ENCODE data around the gene SLC6A9.

Gene SLC6A9

GRCh38 chr1:43976890-43977289 is 54.4 kb downstream of the SLC6A9 start:
- TF ChIP-seq MAX (IDR thresholded peaks at IDR 0.05; ENCODE audit: low read depth, low read length) (no peak), POLR2A (IDR thresholded peaks at IDR 0.05; ENCODE audit: extremely low read depth, insufficient read length) (no peak), CTCF (IDR thresholded peaks at IDR 0.05; ENCODE audit: low read depth, low read length) (no peak), MYC (IDR thresholded peaks at IDR 0.05; ENCODE audit: low read depth, low read length) (no peak)
- peak overlapping the region; percentile 91 for H3K4me3 ChIP-seq (ENCODE audit: low read depth, low read length)
- DNase-seq (ENCODE audit: low read depth): no peak

GRCh38 chr1:43976045-43976444 is 55.2 kb downstream of the SLC6A9 start:
- TF ChIP-seq MYC (IDR thresholded peaks at IDR 0.05; ENCODE audit: low read depth, low read length): no peak
- no peak for TF ChIP-seq MAX (IDR thresholded peaks at IDR 0.05; ENCODE audit: low read depth, low read length)
- no peak for TF ChIP-seq CTCF (IDR thresholded peaks at IDR 0.05; ENCODE audit: low read depth, low read length)
- TF ChIP-seq POLR2A (IDR thresholded peaks at IDR 0.05; ENCODE audit: extremely low read depth, insufficient read length): no peak
- no peak for DNase-seq (ENCODE audit: low read depth)
- peak overlapping the region; percentile 91 for H3K4me3 ChIP-seq (ENCODE audit: low read depth, low read length)

- peak overlapping the region; percentile 91 for H3K4me3 ChIP-seq (ENCODE audit: low read depth, low read length)
- TF ChIP-seq MYC (IDR thresholded peaks at IDR 0.05; ENCODE audit: low read depth, low read length) (peak; percentile 38), POLR2A (IDR thresholded peaks at IDR 0.05; ENCODE audit: extremely low read depth, insufficient read length) (no peak), MAX (IDR thresholded peaks at IDR 0.05; ENCODE audit: low read depth, low read length) (no peak)
- peak; percentile 85 for DNase-seq (ENCODE audit: low read depth)
These were observed 55.9 kb downstream of the SLC6A9 start for GRCh38 chr1:43975249-43975961.

GRCh38 chr1:43974443-43975248 is 56.6 kb downstream of the SLC6A9 start, which contains the start of gene ATP6V0B:
ATP6V0B (plus strand) TSS chr1:43974960; CDS start chr1:43975041, 81 bp downstream.
- peak; percentile 96 for DNase-seq (ENCODE audit: low read depth)
- H3K4me3 ChIP-seq (ENCODE audit: low read depth, low read length): peak within 1 kb of the TSS; percentile 91
- peak; percentile 88 for TF ChIP-seq MYC (IDR thresholded peaks at IDR 0.05; ENCODE audit: low read depth, low read length)
- TF ChIP-seq CTCF (IDR thresholded peaks at IDR 0.05; ENCODE audit: low read depth, low read length): no peak
- TF ChIP-seq POLR2A (IDR thresholded peaks at IDR 0.05; ENCODE audit: extremely low read depth, insufficient read length): peak; percentile 70
- TF ChIP-seq MAX (IDR thresholded peaks at IDR 0.05; ENCODE audit: low read depth, low read length): peak; percentile 99

- TF ChIP-seq MYC (IDR thresholded peaks at IDR 0.05; ENCODE audit: low read depth, low read length) (0 out of 2 replicates have a peak, but pooled peaks have one; percentile 34), POLR2A (IDR thresholded peaks at IDR 0.05; ENCODE audit: extremely low read depth, insufficient read length) (no peak), CTCF (IDR thresholded peaks at IDR 0.05; ENCODE audit: low read depth, low read length) (no peak), MAX (IDR thresholded peaks at IDR 0.05; ENCODE audit: low read depth, low read length) (no peak)
- H3K4me3 ChIP-seq (ENCODE audit: low read depth, low read length): peak overlapping the region; percentile 91
- DNase-seq (ENCODE audit: low read depth): no peak
These were observed 57.2 kb downstream of the SLC6A9 start for GRCh38 chr1:43973981-43974442.

Data from NB4 (cell line).